PC-9 (cell line): Measurements from ENCODE around the gene CST7. TPM values are rescaled to one million over a fixed set of nuclear protein-coding genes. Genes with fewer than 3 reads are reported as not detected.

Experiments
- BruUV-seq: library from RNA; stranded (reverse); fragments of 400-500 nt; replicated peaks from 2 replicates; lab custom pipeline; 2021; lab: Mats Ljungman, UMichigan
- CTCF ChIA-PET: fragments of 300-600 bp; sonication (Branson Sonifier 250); formaldehyde crosslinking; loops from one replicate; lab custom pipeline; 2022; ENCODE audit warnings: antibody characterized with exemption; lab: Charles Lee
- POLR2A ChIA-PET: fragments of 300-600 bp; sonication (Branson Sonifier 250); formaldehyde crosslinking; loops from one replicate; lab custom pipeline; 2022; ENCODE audit warnings: antibody characterized with exemption; ENCODE audit not compliant: unreplicated experiment; lab: Charles Lee
- DNase-seq, 2 experiments: peaks; one replicate each; pipeline versions ENCODE4 v3.0.0 to v3.0.0-alpha.2; 2015 to 2022; ENCODE audit warnings: mixed read lengths in 1 of 2
- H2AFZ ChIP-seq: fragments of 200-600 bp; sonication (generic); 2 replicates; pipeline ENCODE4 v1.8.1; 2017; ENCODE audit warnings: antibody characterized with exemption
- H3F3A ChIP-seq: fragments of 200-600 bp; sonication (generic); 2 replicates; pipeline ENCODE4 v1.8.1; 2017; ENCODE audit warnings: antibody characterized with exemption, mild to moderate bottlenecking, low read depth; ENCODE audit not compliant: insufficient read depth
- H3K27ac ChIP-seq: fragments of 200-600 bp; sonication (generic); 2 replicates; pipeline ENCODE4 v1.6.1; 2016; ENCODE audit warnings: mixed run types
- H3K27me3 ChIP-seq: fragments of 200-600 bp; sonication (generic); 2 replicates; pipeline ENCODE4 v1.6.1; 2016; ENCODE audit warnings: low read depth, mixed run types; ENCODE audit not compliant: insufficient read depth
- H3K36me3 ChIP-seq: fragments of 200-600 bp; sonication (generic); 2 replicates; pipeline ENCODE4 v1.6.1; 2016; ENCODE audit warnings: low read depth, mixed run types
- H3K4me1 ChIP-seq: fragments of 200-600 bp; sonication (generic); replicated peaks from 2 replicates; pipeline ENCODE4 v1.6.1; 2016; ENCODE audit warnings: mixed run types; ENCODE audit not compliant: insufficient read depth
- H3K4me2 ChIP-seq: fragments of 200-600 bp; sonication (generic); 2 replicates; pipeline ENCODE4 v1.6.1; 2017; ENCODE audit warnings: mixed run types
- H3K4me3 ChIP-seq: fragments of 200-600 bp; sonication (generic); 2 replicates; pipeline ENCODE4 v1.6.1; 2016; ENCODE audit warnings: mixed run types
- H3K79me2 ChIP-seq: fragments of 200-600 bp; sonication (generic); 2 replicates; pipeline ENCODE4 v1.6.1; 2017; ENCODE audit warnings: low read depth, mixed run types
- H3K9me2 ChIP-seq: fragments of 200-600 bp; sonication (generic); 2 replicates; pipeline ENCODE4 v1.8.1; 2017; ENCODE audit warnings: mild to moderate bottlenecking; ENCODE audit not compliant: insufficient read depth
- H3K9me3 ChIP-seq: fragments of 200-600 bp; sonication (generic); 2 replicates; pipeline ENCODE4 v1.8.1; 2016; ENCODE audit warnings: low read depth; ENCODE audit not compliant: insufficient read depth
- H4K20me1 ChIP-seq: fragments of 200-600 bp; sonication (generic); 2 replicates; pipeline ENCODE4 v1.8.1; 2017; ENCODE audit not compliant: insufficient read depth
- EZH2 ChIP-seq: fragments of 200-600 bp; sonication (generic); IDR thresholded peaks from 2 replicates; pipeline ENCODE4 v1.8.0; 2017; ENCODE audit warnings: antibody characterized with exemption, low read depth
- intact Hi-C: fragments of 100-400 bp; cut with micrococcal nuclease; formaldehyde crosslinking; loops from one replicate; pipeline ENCODE4 v1.10.0; 2022; ENCODE audit not compliant: unreplicated experiment
- total RNA-seq: library from RNA; stranded (reverse); gene quantifications from 2 replicates; pipeline ENCODE4 v1.2.3, GENCODE V29; 2021
- TF ChIP-seq, protein P1 (sequence below): fragments of 200-600 bp; sonication (generic); conservative IDR thresholded peaks from 2 replicates; pipeline ENCODE4 v1.6.1; 2017; ENCODE audit warnings: mixed run types, antibody characterized with exemption, mild to moderate bottlenecking, moderate library complexity

Gene CST7
- total RNA-seq, 1 experiment from 2014 or later, result not detected

DNA sequence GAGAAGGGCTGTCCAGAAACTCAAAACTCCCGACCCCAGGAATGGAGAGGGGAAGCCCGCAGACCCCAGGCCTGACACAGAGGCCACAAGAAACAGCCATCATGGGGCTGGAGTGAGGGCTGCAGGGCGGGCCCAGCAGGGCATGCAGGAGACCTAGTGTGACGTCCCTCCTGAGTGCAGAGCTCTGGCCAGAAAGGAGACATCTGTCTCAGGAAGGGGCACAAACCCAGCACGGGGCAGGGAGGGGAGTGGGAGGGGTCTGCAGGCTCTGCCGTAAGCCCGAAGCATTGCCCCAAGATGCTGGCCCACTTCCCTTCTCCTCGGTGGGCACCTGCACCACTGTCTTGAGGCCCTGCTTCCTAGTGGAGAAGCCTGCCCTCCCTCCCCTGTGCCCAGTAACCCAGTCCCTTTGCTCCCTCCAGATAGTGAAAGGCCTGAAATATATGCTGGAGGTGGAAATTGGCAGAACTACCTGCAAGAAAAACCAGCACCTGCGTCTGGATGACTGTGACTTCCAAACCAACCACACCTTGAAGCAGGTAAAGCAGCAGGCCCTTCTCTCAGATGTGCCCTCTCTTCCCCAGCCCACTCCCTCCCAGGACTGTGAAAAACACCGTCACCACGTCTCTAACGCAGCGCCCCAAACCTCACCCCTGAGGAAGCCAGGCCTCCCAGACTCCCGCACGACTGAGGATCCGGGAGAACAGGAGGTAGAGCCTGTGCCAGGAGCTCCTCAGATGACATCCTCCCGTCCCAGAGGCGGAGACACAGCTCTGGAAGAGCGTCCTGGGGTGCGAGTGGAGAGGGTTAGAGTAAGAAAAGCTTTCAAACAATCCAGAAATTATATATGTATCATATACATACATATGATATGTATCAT lies 9.7 kb downstream of the CST7 start:
- ChIA-PET POLR2A (no interaction called here), CTCF (no interaction called here)
- intact Hi-C loops, result no loop called here
- Histone ChIP-seq H3K79me2 (no peaks in the 10 kb centered on the region), H2AFZ (no peak overlapping the region), H3K27ac (no peak overlapping the region), H4K20me1 (no peaks in the 10 kb centered on the region), H3K27me3 (no peaks in the 10 kb centered on the region), H3K9me3 (no peaks in the 10 kb centered on the region), H3F3A (0 out of 2 replicates have a peak, but pooled peaks cover 5% of the 10 kb centered on the region), H3K4me1 (no peaks in the 10 kb centered on the region), H3K36me3 (no peaks in the 10 kb centered on the region), H3K4me3 (no peak overlapping the region), H3K4me2 (no peak overlapping the region), H3K9me2 (no peaks in the 10 kb centered on the region)
- no peak for DNase-seq
- no TSS peak for BruUV-seq
- TF ChIP-seq EZH2, result no peak

- no peak overlapping the region for H3K27ac ChIP-seq
- ChIA-PET CTCF (no interaction called here), POLR2A (interaction anchor here (0.6 kb wide), 1 partner anchor 49 kb away, joined by 3 read pairs; no protein-coding TSS in a partner anchor)
- no peaks in the 10 kb centered on the region for H4K20me1 ChIP-seq
- no peaks in the 10 kb centered on the region for H3K27me3 ChIP-seq
- BruUV-seq, result no TSS peak
- TF ChIP-seq, protein P1, sequence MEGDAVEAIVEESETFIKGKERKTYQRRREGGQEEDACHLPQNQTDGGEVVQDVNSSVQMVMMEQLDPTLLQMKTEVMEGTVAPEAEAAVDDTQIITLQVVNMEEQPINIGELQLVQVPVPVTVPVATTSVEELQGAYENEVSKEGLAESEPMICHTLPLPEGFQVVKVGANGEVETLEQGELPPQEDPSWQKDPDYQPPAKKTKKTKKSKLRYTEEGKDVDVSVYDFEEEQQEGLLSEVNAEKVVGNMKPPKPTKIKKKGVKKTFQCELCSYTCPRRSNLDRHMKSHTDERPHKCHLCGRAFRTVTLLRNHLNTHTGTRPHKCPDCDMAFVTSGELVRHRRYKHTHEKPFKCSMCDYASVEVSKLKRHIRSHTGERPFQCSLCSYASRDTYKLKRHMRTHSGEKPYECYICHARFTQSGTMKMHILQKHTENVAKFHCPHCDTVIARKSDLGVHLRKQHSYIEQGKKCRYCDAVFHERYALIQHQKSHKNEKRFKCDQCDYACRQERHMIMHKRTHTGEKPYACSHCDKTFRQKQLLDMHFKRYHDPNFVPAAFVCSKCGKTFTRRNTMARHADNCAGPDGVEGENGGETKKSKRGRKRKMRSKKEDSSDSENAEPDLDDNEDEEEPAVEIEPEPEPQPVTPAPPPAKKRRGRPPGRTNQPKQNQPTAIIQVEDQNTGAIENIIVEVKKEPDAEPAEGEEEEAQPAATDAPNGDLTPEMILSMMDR, result no peak
- no peak for TF ChIP-seq EZH2
- no peaks in the 10 kb centered on the region for H3K36me3 ChIP-seq
- no peaks in the 10 kb centered on the region for H3K79me2 ChIP-seq
- DNase-seq, result no peak
- intact Hi-C loops, result loop anchor here (5.0 kb wide), 1 partner anchor 92 kb away; no protein-coding TSS in a partner anchor
- H3K9me2 ChIP-seq, result no peaks in the 10 kb centered on the region
- H2AFZ ChIP-seq, result no peak overlapping the region
- H3K4me1 ChIP-seq, result no peaks in the 10 kb centered on the region
- H3K4me3 ChIP-seq, result no peak overlapping the region
- no peaks in the 10 kb centered on the region for H3K9me3 ChIP-seq
- 0 out of 2 replicates have a peak, but pooled peaks cover 5% of the 10 kb centered on the region for H3F3A ChIP-seq
- no peak overlapping the region for H3K4me2 ChIP-seq
Observed at GRCh38 chr20:24959591-24960301, 10.7 kb downstream of the CST7 start.

GRCh38 chr20:24960302-24960801 lies 11.3 kb downstream of the CST7 start:
- Histone ChIP-seq H3K4me2 (no peak overlapping the region), H4K20me1 (no peaks in the 10 kb centered on the region), H3K79me2 (no peaks in the 10 kb centered on the region), H3K4me3 (no peak overlapping the region), H2AFZ (no peak overlapping the region), H3F3A (0 out of 2 replicates have a peak, but pooled peaks cover 5% of the 10 kb centered on the region), H3K27ac (no peak overlapping the region), H3K9me3 (no peaks in the 10 kb centered on the region), H3K27me3 (no peaks in the 10 kb centered on the region), H3K4me1 (no peaks in the 10 kb centered on the region), H3K9me2 (no peaks in the 10 kb centered on the region), H3K36me3 (no peaks in the 10 kb centered on the region)
- intact Hi-C loops, result loop anchor here (5.0 kb wide), 1 partner anchor 93 kb away; no protein-coding TSS in a partner anchor
- DNase-seq, result no peak
- ChIA-PET POLR2A (no interaction called here), CTCF (no interaction called here)
- BruUV-seq, result no TSS peak
- TF ChIP-seq, protein P1, result no peak
- no peak for TF ChIP-seq EZH2
